Ovary (tissue), 3 donors: ENCODE data around the gene SLC25A53.

Experiments used
- CTCF ChIP-seq, 3 donors: fragments of 450-650 bp in 2 of 3; fragments of 200-600 bp in 1 of 3; IDR thresholded peaks; one replicate each; pipeline versions ENCODE4 v1.5.1 to v1.8.0; 2016 to 2022; ENCODE audit warnings: antibody characterized with exemption in 3 of 3, mild to moderate bottlenecking in 1 of 3
- EP300 ChIP-seq: sonication (generic); formaldehyde crosslinking; IDR thresholded peaks from one replicate; pipeline ENCODE4 v1.6.1; 2017; ENCODE audit warnings: antibody characterized with exemption
- donor health status: DM: no; HTN: no; CAD: no.

GRCh38 chrX:104117759-104118158, 39.0 kb downstream of the SLC25A53 start:
- TF ChIP-seq CTCF (IDR thresholded peaks at IDR 0.05) = no peak
- no peak for TF ChIP-seq EP300
